ENCODE data around the gene SLC38A10. TPM values are rescaled to one million over a fixed set of nuclear protein-coding genes. Genes with fewer than 3 reads are reported as not detected.

Gene SLC38A10
- total RNA-seq, 1 donor from 2014 or later = 46.6 TPM

GRCh38 chr17:81302861-81303333 is 7.8 kb upstream of the SLC38A10 start:
- ATAC-seq = peak; percentile 53
- intact Hi-C loops (cut with micrococcal nuclease) = no loop called here
- no peak for DNase-seq

GRCh38 chr17:81302324-81302723 is 7.2 kb upstream of the SLC38A10 start:
- no peak for DNase-seq
- ATAC-seq = no peak
- intact Hi-C loops (cut with micrococcal nuclease) = no loop called here

GRCh38 chr17:81301195-81302144 is 6.4 kb upstream of the SLC38A10 start:
- DNase-seq (no peak), ATAC-seq (no peak)
- intact Hi-C loops (cut with micrococcal nuclease) = no loop called here

DNA sequence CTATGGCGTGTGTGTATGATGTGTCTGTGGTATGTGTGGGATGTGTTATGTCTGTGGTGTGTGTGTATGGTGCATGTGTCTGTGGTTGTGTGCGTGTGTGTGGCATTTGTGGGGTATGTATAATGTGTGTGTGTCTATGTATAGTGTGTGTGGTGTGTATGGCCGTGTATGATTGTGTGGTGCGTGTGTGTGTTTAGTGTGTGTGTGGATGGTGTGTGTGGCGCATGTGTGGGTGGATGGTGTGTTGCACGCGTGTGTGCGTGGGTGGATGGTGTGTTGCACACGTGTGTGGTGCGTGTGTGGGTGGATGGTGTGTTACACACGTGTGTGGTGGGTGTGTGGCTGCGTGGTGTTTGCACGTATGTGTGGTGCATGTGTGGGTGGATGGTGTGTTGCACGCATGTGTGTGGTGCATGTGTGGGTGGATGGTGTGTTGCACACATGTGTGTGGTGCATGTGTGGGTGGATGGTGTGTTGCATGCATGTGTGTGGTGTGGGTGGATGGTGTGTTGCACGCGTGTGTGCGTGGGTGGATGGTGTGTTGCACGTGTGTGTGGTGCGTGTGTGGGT is 5.6 kb upstream of the SLC38A10 start:
- no peak for ATAC-seq
- intact Hi-C loops (cut with micrococcal nuclease) = no loop called here
- no peak for DNase-seq

DNA sequence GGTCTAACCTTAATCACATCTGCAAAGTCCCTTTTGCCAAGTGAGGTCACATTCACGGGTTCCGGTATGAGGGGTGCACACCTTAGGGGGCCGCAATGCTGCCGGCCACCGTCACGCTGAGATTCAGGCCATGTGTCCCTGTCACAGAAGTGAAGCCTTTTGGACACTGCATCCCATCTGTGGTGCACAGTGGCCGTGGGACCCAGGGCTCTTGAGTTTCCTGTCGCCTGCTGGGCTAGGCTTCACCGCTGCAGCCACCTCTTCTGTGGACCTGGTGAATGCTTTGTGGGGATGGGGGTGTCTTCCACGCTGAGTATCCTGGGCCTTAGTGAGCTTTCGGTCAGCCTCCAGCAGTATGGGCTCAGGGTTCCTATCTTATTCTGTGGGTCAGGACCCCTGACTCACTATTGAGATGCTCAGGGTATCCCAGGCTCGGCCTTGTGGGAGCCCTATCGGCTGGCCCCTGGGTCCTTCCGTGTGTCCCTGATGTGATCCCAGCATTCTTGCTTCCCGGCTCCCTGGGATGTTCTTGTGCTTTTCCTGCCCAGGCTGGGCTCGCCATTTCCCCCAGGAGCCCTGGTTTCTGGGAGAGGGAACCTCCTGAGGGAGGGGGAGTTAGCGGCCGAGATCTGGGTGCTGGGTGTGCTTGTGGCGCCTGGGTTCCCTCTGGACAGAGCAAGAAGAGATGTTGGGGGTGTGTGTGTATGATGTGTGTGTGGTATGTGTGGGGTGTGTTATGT is 4.9 kb upstream of the SLC38A10 start:
- ATAC-seq = no peak
- no peak for DNase-seq
- intact Hi-C loops (cut with micrococcal nuclease) = no loop called here

DNA sequence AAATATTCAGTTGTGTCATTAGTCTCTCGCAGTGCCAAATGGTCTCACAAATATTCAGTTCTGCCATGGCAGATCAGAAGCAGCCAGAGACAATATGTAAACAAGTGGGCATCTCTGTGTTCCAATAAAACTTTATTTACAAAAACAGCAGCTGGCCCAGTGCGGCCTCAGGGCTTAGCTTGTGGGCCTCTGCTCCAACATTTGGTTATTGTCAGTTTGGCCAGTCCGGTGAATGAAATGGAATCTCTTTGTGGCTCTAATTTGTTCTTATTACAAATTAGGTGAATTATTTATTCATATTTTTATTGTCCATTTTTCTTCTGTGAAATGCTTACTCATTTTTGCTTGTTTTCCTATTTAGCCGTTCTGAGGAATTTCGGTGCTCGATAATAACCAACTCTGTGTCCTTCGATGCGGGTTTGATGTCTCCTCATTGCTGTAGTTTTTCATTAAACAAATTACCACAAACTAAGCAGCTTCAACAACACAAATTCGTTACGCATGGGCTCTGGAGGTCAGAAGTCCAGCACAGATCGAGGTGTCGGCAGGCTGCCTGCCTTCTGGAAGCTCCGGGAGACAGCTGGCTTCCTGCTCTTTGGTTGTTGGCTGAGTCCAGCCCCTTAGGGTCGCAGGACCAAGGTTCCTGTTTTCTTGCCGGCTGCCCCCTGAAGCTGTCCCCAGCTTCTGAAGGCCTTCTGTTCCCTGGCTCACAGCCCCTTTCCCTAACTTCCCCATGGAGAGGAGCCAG is 4.1 kb upstream of the SLC38A10 start:
- ATAC-seq = no peak
- no peak for DNase-seq
- intact Hi-C loops (cut with micrococcal nuclease) = no loop called here

DNA sequence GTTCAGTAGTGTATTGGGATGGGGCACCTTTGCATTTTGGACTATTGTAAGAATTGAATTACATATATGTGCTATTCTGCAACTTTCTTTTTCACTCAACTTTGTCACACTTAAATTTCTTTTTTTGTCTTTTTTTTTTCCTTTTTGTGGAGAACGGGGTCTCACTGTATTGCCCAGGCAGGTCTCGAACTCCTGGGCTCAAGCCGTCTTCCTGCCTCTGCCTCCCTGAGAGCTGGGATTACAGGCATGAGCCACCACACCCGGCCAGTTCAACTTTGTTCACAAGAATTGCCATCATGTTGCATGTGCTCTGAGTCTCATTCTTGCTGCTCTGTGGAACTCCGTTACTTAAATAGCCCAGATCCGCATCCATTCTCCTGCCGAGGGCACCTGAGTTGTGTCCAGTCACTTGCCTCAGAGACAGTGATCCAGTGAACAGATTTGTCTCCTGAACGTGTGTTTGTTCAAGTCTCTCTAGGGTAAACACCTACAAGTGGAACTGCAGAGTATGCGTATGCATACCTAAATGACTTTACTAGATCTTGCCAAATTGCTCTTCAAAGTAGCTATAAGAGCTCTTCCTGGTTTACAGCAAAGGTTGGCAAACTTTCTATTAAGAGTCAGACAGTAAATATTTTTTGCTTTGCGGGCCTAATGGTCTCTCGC is 3.4 kb upstream of the SLC38A10 start:
- DNase-seq = no peak
- intact Hi-C loops (cut with micrococcal nuclease) = no loop called here
- no peak for ATAC-seq

DNA sequence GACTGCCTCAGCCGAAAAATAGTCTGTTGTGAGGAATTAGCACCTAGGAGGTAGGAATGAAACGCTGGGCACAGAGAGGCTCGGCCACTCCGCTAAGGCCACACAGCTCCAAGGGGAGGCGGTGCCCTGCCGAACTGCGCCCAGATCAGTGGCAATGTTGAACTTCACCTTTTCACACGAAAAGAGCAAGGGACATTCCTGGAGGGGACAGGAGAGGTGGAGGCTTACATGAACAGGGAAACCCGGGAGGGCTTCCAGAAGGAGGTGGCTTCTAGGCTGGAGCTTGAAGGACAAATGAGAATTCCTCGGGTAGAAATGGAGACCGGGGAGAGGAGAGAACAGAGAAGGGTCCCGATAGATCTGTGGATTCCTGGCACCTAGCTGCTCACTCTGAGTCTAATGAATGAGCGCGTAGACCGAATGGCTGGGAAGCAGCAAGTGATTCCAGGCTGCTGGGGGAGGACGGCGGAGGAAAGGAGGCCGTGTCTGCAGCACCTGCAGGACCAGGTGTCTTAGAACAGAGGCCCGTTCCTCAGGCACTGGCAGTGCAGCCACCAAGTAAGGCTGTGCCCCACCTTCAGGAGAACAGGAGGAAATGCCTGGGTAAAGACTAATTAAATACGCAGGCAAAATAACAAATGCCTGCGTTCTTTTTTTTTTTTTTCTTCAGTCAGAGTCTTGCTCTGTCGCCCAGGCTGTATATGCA is 722 bp upstream of the SLC38A10 start:
- peak; percentile 29 for ATAC-seq
- intact Hi-C loops (cut with micrococcal nuclease) = no loop called here
- DNase-seq = no peak

GRCh38 chr17:81294512-81295030 is 536 bp downstream of the SLC38A10 start:
- intact Hi-C loops (cut with micrococcal nuclease) = no loop called here
- ATAC-seq (peak; percentile 42), DNase-seq (peak; percentile 68)

- ATAC-seq (no peak), DNase-seq (no peak)
- intact Hi-C loops (cut with micrococcal nuclease) = no loop called here
Measured at GRCh38 chr17:81292450-81292849, 2.7 kb downstream of the SLC38A10 start.

DNA sequence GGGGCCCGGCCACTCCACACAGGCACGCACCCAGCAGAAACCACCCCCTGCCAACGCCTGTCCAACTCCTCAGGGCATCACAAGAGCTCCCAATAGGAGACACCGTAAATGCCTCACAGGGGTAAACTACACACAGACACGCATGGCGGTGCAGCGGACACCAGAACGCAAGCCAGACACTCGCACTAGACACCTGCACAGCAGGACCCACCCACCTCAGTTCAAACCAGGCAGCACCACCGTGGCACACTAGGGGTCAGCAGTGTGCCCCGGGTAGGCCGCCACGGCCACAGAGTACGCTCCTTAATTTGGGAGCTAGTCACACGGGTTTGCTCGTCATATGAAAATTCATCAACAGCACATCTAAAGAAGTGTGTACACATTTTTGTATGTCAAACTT is 3.4 kb downstream of the SLC38A10 start:
- ATAC-seq (peak; percentile 58), DNase-seq (peak; percentile 80)
- intact Hi-C loops (cut with micrococcal nuclease) = no loop called here

- no peak for DNase-seq
- no peak for ATAC-seq
- intact Hi-C loops (cut with micrococcal nuclease) = no loop called here
Measured at GRCh38 chr17:81290230-81290629, 4.9 kb downstream of the SLC38A10 start.

GRCh38 chr17:81289627-81290026 is 5.5 kb downstream of the SLC38A10 start:
- DNase-seq (no peak), ATAC-seq (no peak)
- intact Hi-C loops (cut with micrococcal nuclease) = no loop called here

DNA sequence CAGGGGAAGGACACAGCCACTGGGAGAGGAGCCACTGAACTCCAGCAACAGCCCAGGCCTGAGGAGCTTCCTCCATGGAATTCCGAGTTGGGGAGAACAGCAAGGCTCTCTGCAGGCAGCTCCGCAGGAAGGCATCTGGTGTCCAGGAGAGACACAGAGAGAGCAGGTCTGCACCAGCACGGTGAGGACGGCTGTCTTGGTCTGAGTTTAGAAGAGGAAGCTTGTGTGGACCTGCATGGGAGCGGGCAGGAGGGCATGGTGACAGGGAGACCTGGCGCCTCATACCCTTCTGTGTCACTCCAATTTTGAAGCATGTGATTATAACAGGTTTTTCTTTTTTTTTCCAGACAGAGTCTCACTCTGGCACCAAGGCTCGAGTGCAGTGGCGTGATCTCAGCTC is 6.4 kb downstream of the SLC38A10 start:
- no peak for DNase-seq
- no peak for ATAC-seq
- intact Hi-C loops (cut with micrococcal nuclease) = no loop called here

- intact Hi-C loops (cut with micrococcal nuclease) = no loop called here
- no peak for DNase-seq
- ATAC-seq = no peak
Measured at GRCh38 chr17:81287741-81288430, 7.2 kb downstream of the SLC38A10 start.

DNA sequence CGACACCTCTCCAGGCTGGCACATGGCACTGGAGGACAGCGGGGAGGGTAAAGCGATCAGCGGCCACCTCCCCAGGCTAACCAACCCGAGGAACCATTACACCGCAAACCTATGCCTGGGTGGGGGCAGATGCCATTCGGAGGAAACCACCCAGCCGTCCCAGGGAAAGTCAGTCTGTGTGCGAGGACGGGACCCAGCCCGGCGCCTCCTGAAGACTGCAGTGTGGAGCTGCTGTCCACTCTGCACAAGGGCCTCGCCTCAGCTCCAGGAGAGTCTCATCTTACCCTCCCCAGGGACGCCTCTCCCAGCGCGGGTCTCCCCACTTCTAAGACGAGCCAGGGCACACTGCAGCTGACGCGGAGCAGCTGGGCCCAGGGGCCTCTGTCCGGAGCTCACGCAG is 8.0 kb downstream of the SLC38A10 start:
- intact Hi-C loops (cut with micrococcal nuclease) = no loop called here
- ATAC-seq (no peak), DNase-seq (no peak)

GRCh38 chr17:81286491-81287145 is 8.5 kb downstream of the SLC38A10 start:
- DNase-seq (no peak), ATAC-seq (no peak)
- intact Hi-C loops (cut with micrococcal nuclease) = no loop called here
